HG02642 (cell line): ENCODE data around the gene SMIM1.
"Not testable (repeated sequence)": the region's sequence is repeated elsewhere in the genome, so short reads cannot be mapped to it uniquely, and the experiment has no call there.

Experiments
- ATAC-seq: cut with Tn5 transposase; IDR thresholded peaks from one replicate; pipeline ENCODE4 v1.9.1; 2021; ENCODE audit warnings: mild to moderate bottlenecking; ENCODE audit not compliant: unreplicated experiment, poor library complexity

Gene SMIM1

DNA sequence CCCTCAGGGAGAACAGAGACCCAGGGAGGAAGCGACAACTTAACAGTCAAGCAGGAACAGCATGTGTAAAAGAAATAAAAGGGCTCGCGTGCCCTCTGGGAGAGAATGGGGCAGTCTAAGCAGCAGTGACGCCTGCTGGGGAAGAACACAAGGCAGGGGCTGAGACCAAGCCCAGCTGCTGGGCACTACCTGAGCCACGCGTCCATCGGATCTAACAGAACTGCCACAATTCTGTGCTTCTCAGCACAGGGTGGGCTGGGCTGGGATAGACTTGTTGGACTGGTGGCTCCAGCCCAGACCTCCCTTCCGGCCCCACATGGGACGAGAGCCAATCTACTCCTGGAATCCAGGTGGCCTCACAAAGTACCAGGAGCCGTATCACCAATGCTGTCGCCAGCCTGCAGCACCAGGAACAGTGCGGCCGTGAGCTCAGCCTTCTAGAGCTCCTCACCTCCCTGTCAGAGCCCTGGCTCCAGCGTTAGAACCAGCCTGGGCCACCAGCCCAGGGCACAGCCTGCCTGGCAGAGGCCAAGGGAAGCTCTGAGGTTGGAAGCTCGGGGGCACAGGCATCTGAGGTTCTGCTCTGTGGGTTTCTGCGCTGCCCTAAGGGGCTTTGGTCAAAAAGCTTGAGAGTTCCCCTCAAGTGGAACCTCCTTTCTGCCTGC is 16.3 kb downstream of the SMIM1 start:
- ATAC-seq: no peak

DNA sequence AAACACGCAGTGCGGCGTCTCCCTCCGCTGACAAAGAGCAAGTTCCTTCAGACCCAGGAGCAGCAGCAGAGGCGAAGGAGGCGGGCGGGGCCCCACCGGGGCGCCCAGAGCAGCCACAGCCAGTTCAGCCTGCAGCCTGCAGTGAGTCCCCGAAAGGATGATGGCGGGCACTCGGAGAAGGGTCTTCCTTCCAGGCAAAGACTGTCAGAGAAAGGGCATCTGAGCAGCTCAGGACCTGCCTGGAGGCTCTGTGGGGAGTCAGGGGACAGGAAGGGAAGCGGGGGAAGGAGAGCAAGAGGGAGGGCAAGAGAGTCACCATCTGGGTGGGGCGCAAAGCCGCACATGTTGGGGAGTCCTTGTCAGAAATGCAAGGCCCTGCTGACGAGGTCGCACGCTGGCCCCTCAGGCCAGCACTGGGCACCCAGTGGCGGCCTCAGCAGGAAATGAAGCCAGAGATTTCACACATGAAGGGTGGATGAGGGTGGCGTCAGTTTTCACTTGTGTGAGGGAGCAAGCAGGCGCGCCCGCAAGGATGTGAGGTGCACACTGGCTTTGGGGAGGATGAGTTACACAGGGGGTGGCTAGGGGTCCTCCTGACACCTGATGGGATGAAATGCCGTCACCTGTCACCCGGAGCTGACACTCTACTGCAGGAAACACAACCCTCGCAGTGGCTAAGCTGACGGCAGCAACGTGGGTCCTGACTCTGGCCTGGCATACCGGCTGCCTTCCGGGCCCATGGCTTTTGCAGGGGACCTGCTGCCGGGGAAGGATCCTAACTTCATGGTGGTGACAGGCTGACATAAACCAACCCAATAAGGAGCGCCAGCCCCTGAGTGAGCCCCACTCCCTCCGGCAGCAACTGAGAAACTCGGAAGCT is 17.1 kb downstream of the SMIM1 start:
- ATAC-seq: no peak

DNA sequence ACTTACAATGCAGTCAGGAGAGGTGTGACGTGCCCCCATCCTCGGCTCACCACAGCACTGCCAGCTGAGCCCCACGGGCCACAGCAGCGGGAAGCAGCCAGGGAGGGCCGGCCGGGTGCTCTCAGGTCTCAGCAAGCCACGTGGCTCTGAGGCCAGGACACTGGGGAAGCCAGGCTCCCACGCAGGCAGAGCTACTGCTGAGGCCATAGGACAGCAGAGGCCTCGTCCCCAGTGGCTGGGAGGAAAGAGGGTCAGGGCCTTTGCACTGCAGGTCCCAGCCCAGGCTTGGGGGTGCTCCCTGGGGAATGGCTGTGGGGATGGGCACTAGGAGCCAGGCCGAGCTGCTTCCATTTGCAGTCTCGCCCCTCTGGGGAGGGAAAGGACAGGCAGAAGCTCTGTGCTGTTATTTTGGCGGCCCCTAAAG is 18.0 kb downstream of the SMIM1 start:
- ATAC-seq: no peak

DNA sequence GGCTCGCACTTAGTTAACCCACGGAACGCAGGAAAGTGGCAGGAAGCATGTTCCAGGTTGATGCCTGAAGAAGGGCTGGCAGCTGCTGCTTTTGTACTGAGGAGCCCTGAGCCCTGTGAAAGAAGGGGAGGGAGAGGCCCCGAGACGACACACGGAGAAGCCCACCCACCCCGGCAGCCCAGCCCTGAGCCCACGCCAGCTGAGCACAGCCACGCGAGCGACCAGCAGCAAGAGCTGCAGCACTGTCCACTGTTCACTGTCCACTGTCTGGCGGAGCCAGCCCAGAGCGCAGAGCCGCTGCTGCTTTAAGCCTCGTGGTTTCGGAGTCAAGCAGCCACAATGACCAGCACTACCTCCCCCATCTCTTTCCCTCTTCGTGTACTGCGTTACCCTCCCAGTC is 18.4 kb downstream of the SMIM1 start:
- ATAC-seq: no peak

DNA sequence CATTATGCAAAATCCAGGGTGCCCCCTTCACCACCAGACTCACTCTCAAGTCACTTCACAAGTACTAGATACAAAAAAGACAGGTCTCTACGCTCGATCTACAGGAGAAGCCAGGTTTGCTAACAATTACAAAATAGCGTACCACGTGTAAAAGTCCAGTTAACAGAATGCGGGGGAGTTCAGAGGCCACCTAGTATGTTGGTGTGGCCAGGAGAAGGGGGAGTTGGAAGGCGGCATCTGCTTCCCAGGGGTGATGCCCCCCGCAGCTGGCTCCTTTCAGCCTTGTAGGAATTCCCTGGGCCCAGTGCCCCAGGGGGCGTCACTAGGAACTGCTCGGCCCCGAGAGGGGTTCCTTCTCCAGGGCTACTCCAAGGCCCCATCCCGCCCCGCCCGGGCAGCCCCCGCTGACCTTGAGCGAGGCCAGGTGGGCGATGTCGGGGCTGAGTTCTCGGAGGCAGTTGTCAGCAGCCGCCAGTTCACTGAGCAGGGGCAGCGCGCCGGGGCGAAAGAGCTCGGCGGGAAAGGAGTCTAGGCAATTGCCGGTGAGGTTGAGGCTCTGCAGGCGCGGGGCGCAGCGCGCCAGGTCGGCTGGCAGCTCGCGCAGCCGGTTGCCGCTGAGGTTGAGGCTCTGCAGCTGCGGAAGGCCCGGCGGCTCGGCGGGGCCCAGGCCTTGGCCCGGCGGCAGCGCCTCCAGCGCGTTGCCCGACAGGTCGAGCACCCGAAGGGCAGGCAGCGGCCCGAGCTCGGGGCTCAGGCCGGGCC is 23.1 kb downstream of the SMIM1 start:
- ATAC-seq: peak; percentile 38

DNA sequence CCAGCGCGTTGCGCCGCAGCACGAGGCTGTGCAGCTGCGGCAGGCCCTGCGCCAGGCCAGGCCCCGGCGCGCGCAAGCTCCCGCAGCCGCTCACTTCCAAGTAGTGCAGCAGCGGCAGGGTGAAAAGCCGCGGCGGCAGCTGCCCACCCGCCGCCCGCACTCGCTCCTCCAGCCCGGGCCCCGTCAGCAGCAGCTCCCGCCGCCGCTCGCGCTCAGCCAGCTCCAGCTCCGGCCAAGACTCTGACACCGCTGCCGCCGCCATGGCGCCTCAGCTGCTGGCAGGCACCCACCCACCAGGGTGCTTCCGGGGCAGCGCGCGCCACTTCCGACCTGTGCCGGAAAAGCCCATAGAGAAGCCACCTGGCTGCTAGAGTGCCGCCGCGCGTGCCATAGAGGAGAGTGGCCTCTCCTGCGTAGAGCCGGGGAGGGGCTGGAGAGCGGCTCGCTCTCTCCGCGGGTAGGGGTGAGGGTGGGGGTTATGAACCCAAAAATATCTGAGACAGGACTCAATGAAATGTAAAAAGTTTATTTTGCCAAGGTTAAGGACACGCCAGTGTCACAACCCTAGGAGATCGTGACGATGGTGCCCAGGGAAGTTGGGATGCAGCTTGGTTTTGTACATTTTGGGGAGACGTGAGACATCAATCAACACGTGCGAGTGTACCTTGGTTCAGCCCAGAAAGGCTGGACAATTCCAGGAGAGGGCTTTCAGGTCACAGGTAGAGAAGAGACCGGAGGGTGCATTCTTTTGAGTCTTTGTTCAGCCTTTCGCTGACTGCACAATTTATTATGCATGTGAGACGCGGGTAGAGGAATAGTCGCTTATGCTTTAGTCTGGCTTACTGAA is 23.9 kb downstream of the SMIM1 start, which contains the start of gene LRRC47:
LRRC47 (minus strand) TSS at position 284 of the 847 bp plus-strand sequence; CDS start at position 262, 22 bp downstream.
- peak; percentile 97 for ATAC-seq

DNA sequence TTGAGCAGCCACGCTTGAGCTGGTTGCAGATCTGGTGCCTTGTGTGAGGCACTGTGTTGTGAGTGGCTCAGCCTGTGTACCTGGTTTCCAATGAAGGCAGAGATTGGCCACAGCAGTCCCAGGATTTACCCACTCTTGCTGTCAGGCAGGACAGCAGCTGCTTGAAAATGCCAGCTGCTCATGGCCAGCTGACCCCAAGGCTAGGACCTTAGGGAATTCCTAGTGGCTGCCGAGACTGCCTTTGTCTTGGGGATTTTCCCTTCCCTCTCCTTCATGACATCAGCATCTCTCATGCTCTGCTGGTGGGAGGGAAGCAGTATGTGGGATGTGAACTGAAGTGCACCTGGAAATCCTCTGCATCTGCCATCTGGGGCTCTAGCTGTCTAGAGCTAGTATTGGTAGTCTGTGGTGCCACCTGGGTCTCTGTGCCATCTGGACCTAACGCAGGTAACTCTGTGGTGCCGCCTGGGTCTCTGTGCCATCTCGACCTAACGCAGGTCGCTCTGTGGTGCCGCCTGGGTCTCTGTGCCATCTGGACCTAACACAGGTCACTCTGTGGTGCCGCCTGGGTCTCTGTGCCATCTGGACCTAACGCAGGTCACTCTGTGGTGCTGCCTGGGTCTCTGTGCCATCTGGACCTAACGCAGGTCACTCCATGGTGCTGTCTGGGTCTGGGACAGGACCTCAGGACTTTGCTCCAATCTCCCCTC is 27.6 kb downstream of the SMIM1 start:
- no peak for ATAC-seq

DNA sequence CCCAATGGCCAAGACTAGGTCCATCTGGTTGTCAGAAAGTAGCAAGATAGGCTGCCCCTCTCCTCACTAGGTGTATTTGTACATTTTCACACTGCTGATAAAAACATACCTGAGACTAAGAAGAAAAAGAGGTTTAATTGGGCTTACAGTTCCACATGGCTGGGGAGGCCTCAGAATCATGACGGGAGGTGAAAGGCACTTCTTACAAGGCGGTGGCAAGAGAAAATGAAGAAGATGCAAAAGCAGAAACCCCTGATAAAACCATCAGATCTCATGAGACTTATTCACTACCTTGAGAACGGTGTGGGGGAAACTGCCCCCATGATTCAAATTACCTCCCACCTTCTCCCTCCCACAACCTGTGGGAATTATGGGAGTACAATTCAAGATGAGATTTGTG is 28.2 kb downstream of the SMIM1 start:
- not testable (repeated sequence) for ATAC-seq

DNA sequence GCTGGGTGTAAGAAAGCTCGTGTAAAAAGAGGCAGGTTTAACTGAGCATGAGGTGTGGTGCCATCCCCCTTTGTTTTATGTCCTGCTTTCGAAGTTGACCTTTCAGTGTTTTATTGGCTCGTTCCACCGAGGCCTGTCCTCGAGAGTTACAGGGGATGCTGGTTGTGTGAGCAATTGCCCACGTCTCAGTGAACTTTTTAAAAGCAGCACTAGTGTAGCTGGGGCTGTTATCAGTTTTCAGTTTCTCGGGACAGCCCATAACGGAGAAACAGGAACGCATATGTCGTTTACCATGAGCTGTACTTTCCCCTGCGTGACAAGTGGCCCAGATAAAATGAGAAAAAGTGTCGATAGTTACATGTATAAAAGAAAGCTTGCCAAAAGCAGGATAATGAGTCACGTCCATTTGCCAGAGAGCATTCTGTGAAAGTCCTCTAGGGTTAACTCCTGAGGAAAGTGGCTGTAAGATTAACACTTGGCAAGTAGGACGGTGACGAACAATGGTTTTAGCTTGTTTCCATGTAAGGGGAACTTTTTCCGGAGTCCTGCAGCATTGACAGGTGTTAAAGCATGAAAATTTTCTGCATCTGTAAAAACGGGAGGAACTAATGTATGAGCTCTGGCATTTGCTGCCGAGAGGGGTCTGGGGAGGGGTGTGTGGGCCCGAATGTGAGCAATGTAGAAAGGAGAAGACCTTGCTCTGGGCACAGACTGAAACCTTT is 31.5 kb downstream of the SMIM1 start:
- no peak for ATAC-seq

DNA sequence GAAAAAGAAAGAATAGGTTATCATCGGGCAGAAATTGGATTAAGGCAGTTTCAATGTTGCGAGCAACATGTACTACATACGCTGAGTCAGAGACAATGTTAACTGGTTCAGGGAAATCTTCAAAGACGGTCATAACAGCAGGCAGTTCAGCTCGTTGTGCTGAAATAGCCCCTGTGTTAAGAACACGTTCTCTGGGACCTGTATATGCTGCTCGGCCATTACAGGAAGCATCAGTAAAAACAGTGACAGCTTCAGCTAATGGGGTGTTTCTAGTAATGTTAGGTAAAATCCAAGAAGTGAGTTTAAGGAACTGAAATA is 32.0 kb downstream of the SMIM1 start:
- not testable (repeated sequence) for ATAC-seq

DNA sequence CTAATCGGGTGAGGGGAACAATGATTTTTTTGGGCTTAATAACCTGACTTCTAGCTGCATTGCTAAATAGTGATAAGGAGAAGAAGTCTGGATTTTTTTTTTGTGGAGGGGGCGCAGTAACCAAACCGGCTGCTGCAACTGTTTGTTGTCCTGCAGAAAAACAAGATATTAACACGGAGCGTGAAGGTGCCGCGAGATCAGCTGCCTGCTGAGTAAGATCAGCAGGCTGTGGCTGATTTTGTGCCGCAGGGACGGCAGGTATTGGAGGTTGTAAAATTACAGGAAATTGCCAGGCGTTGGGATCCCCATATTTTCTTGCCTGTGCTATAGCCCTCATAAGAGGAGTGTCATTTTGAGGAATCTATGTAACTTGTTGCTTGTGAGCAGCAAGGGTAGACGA is 32.5 kb downstream of the SMIM1 start:
- no peak for ATAC-seq

DNA sequence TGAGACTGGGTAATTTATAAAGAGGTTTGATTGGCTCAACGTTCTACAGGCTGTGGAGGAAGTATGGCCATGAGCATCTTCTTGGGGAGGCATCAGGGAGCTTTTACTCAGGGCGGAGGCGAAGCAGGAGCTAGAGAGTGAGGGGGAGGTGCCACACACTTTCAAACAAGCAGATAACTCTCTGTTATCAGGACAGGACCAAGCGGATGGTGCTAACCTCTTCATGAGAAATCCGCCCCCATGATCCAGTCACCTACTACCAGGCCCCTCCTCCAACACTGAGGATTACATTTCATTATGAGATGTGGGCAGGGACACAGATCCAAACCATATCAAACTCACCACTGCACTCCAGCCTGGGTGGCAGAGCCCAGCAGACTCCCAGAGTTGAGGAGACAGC is 35.2 kb downstream of the SMIM1 start:
- no peak for ATAC-seq

DNA sequence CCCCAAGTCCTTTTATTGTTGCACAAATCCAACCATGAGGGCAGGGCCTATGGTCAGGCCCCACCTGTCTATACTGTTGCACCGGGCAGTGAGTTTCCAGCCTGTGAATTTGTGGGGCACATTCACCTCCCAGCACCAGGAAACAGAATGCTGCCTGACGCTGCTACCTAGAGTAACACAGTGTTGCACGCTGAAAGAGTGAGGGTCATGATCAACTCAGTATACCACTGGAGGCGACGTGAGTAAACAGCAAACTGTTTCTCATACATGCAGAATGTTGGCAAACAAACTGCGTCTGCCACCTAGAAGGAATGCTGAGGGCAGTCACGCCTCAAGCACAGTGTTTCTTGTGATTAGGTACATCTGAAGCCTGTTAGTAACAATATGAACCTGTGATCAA is 37.1 kb downstream of the SMIM1 start:
- no peak for ATAC-seq

DNA sequence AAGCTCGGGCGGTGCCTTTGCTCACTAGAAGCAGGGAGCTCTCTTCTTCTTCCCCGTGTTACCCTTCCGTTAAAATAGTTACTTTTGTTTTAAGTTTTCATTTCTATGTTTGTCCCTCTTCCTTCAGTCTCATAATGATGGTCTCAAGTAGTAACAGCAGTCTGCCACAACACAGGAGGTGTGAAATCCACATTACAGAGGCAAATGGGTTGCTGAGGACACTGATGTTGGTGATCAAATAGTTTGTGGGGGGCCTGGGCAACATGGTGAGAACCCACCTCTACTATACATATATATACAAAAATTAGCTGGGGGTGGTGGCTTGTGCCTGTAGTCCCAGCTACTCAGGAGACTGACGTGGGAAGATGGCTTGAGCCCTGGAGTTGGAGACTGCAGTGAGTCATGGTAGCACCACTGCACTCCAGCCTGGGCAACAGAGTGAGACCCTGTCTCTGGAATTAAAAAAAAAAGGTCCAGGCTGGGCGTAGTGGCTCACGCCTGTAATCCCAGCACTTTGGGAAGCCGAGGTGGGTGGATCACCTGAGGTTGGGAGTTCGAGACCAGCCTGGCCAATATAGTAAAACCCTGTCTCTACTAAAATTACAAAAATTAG is 37.7 kb downstream of the SMIM1 start:
- not testable (repeated sequence) for ATAC-seq

DNA sequence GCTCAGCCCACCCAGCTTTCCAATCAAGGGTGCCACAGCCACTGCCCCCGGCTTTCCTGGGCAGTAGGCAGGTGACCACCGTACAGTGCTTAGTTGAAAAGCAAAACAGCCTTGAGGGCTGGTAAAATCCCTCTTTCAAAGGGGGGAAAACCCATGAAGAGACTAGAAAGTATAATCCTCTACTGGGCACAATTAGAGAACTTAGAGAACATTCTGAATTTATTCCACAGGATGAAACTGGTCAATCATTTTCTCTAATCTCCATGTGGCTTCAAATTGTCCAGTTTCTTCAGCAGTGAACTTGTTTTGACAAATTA is 39.0 kb downstream of the SMIM1 start:
- ATAC-seq: no peak

DNA sequence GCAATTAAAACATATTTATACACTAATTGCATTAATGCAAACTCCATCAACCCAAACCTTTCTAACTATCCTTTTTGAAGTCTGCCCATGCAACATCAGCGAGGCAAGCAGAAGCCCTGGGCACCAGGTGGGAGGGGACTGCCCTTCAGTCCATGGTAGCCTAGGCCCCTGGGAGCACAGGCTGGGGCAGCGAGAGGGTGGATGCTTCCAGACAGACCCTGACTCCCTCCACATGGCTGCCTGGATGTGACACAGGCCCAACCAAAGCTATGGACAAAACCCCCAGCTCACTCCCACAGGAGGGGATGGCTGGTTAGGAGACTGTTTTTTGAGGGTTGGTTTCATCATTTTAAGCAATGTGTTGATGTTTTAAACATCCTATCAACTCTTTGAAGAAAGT is 41.5 kb downstream of the SMIM1 start:
- no peak for ATAC-seq

DNA sequence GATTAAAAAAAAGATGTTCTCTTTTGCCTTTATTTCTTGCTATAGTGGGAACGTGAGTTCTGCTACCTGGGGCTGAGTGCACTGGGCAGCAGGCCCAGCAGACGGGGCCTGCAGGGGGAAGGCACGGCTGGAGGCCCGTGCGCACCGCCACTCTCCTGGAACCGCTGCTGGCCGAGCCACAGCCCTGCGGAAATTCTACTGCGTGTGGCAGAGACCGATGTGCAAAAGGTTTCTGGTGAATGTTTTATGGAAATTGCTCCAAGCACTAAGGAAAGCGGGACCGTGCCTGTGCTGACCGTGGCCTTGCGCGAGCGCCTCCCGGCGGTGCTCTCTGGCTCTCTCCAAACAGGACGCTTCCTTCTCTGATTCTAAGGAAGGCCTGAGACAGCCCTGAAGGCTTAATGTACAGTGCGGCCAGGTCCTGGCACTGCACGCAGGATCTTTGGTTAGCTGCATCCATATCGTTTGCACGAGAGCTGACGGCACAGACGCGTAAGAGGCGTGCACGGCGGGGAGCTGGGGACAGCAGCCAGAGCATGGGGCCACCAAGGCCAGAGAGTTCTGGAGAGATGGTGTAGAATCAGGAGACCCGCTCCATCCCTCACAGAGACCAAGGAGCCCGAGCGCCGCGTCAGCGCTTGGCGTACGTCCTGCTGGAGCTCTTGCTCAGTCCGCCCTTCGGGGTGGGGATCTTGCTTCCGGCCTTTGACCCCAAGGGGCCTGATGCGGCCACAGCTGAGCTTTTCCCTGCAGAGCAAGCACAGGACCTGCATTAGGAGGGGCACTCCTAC is 42.4 kb downstream of the SMIM1 start:
- no peak for ATAC-seq
